Measurements from ENCODE around the gene AADACL4. TPM values are rescaled to one million over a fixed set of nuclear protein-coding genes. Genes with fewer than 3 reads are reported as not detected.

The AADACL4 gene
- total and polyA plus RNA-seq, 9 of the 15 experiments (the other 6 are each of a cell fraction or from before 2014, with no cell fraction given), result not detected

DNA sequence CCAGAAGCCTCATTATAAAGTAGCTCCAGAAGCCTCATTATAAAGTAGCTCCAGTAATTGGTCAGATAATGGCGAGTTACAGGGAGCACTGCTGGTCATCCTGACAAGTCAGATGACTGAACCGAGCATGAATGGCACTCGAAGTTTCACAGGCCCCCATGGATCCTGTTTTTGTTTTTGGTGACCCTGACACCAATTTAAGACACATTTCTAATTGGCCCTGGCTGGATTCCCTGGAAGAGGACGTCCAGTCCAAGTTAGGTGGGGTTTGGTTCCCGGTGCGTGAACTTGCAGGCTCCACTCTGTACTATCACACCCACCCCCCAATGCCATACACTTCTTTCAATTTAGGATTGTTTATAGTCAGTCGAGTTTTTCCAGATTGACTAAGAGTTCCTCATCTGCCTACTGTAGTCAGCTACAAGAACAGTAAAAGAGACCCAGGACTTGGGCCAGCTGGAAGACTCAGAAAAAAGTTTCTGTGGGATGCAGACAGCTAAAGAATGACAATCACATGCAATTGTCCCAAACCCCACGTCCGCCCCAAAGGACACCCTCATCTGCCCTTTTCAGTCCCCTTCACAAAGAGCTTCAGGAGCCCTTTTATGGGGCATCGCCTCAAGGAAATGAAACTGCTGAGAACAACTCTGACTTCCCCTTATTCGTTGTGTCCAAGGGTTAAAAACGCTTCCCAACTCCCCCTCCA is 28.6 kb upstream of the AADACL4 start:
- ATAC-seq (no peak), DNase-seq (ENCODE audit: extremely low read depth in 1 of 4, low spot score in 3 of 4) (no peak), FAIRE-seq (peak; percentile 55)
- ChIA-PET POLR2A (interaction anchor here (0.6 to 4.1 kb wide), 11 partner anchors 9 to 706 kb away, joined by 3 to 24 read pairs (median 3); no protein-coding TSS in a partner anchor), CTCF (ENCODE audit: low intra/inter-chr PET ratio) (no interaction called here)
- peak overlapping the region; percentile 94 to 97 for H3K9ac ChIP-seq (ENCODE audit: insufficient read depth in 1 of 2, low read depth in 2 of 2, low read length in 2 of 2)
- in situ Hi-C loops (cut with MboI) (loop anchor here (5.0 to 25.0 kb wide), 2 partner anchors 208 to 303 kb away; no protein-coding TSS in a partner anchor), intact Hi-C loops (cut with micrococcal nuclease) (loop anchor here (5.0 kb wide), 2 partner anchors 88 to 138 kb away; no protein-coding TSS in a partner anchor)
- no peaks in the 10 kb centered on the region for H3K9me1 ChIP-seq (ENCODE audit: control insufficient read depth, insufficient read depth, low read length)
- H3K27ac ChIP-seq (ENCODE audit: extremely low read depth, low read depth, low read length), result peak overlapping the region; percentile 94
- H3K4me3 ChIP-seq, result peak overlapping the region; percentile 71
- H4K20me1 ChIP-seq (replicated peaks; ENCODE audit: control insufficient read depth, insufficient read depth, low read length), result 0 out of 2 replicates have a peak, but pooled peaks cover 5% of the 10 kb centered on the region
- peak overlapping the region; percentile 97 for H3K4me2 ChIP-seq (ENCODE audit: insufficient read depth, low read length)
- peaks cover 23 to 37% of the 10 kb centered on the region in 2 experiments for H3K4me1 ChIP-seq (replicated peaks in 1 of 2; ENCODE audit: control insufficient read depth in 2 of 2, insufficient read depth in 2 of 2, low read length in 2 of 2)
- H3K27me3 ChIP-seq (ENCODE audit: control insufficient read depth in 2 of 2, insufficient read depth in 2 of 2, low read length in 2 of 2), result no peaks in the 10 kb centered on the region
- WGBS (ENCODE audit: insufficient coverage, low coverage, missing lambda C conversion rate), result 12% methylated on average over 12 of the region's 12 CpGs
- H3K36me3 ChIP-seq (ENCODE audit: control insufficient read depth, insufficient read depth, low read length), result peaks cover 49% of the 10 kb centered on the region
- H2AFZ ChIP-seq (ENCODE audit: low read depth, low read length), result peak overlapping the region; percentile 36; the same call in 1 of the 2 replicates
- peaks cover 98% of the 10 kb centered on the region for H3K79me2 ChIP-seq (ENCODE audit: control insufficient read depth, insufficient read depth, low read length)
- BruUV-seq (replicated peaks), result no TSS peak
- H3K9me3 ChIP-seq (replicated peaks; ENCODE audit: control insufficient read depth, insufficient read depth, low read depth, low read length), result 0 out of 2 replicates have a peak, but pooled peaks cover 2% of the 10 kb centered on the region
- no peak for TF ChIP-seq TBP (optimal IDR thresholded peaks at IDR 0.05; ENCODE audit: low read depth, low read length)
- 0 out of 2 replicates have a peak, but pooled peaks have one; percentile 16 for TF ChIP-seq ZNF592 (IDR thresholded peaks at IDR 0.05)
- no peak for TF ChIP-seq ZC3H4 (CRISPR knock-in tag; IDR thresholded peaks at IDR 0.05; ENCODE audit: borderline replicate concordance)
- TF ChIP-seq, protein P1, sequence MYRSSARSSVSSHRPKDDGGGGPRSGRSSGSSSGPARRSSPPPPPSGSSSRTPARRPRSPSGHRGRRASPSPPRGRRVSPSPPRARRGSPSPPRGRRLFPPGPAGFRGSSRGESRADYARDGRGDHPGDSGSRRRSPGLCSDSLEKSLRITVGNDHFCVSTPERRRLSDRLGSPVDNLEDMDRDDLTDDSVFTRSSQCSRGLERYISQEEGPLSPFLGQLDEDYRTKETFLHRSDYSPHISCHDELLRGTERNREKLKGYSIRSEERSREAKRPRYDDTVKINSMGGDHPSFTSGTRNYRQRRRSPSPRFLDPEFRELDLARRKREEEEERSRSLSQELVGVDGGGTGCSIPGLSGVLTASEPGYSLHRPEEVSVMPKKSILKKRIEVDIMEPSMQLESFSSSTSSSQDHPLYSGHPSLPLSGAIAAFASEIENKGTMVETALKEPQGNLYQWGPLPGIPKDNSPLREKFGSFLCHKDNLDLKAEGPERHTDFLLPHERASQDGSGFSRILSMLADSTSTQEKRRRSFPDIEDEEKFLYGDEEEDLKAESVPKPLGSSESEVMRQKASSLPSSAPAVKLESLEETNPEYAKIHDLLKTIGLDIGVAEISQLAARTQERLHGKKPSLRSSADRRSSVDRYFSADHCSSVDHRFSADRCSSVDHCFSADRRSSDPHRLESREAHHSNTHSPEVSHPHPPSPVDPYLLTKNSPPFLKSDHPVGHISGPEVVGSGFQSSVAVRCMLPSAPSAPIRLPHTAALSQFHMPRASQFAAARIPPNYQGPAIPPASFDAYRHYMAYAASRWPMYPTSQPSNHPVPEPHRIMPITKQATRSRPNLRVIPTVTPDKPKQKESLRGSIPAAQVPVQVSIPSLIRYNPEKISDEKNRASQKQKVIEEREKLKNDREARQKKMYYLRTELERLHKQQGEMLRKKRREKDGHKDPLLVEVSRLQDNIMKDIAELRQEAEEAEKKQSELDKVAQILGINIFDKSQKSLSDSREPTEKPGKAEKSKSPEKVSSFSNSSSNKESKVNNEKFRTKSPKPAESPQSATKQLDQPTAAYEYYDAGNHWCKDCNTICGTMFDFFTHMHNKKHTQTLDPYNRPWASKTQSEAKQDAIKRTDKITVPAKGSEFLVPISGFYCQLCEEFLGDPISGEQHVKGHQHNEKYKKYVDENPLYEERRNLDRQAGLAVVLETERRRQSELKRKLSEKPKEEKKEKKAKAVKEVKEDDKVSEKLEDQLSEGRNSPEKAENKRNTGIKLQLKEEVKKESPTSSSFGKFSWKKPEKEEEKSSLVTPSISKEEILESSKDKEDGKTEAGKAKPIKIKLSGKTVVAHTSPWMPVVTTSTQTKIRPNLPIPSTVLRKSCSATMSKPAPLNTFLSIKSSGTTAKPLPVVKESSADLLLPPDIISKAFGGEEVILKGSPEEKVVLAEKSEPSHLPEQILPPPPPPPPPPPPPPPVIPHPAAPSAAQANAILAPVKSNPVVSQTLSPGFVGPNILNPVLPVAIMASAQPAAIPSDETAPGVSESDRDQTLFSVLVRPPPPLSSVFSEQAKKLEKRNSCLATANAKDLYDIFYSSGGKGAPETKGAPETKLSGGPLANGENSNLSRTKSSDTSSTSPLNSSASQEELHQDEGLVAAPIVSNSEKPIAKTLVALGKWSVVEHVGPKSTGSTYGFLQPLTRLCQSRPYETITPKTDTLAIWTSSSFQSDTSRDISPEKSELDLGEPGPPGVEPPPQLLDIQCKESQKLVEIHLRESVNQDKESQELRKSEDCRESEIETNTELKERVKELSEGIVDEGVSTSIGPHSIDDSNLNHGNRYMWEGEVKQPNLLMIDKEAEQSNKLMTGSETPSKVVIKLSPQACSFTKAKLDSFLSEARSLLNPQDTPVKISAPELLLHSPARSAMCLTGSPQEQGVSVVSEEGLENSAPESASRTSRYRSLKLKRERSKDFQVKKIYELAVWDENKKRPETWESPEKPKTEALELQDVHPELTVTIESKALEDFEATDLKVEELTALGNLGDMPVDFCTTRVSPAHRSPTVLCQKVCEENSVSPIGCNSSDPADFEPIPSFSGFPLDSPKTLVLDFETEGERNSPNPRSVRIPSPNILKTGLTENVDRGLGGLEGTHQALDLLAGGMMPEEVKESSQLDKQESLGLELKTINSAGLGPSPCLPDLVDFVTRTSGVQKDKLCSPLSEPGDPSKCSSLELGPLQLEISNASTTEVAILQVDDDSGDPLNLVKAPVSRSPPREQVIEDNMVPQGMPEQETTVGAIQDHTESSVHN (IDR thresholded peaks at IDR 0.05; ENCODE audit: borderline replicate concordance in 1 of 2, low read depth in 1 of 2), result no peak
- TF ChIP-seq NR2C2 (CRISPR knock-in tag; IDR thresholded peaks at IDR 0.05), result no peak
- TF ChIP-seq NR2C2 (tag; IDR thresholded peaks at IDR 0.05), result 0 out of 2 replicates have a peak, but pooled peaks have one; percentile 32

All from K562 (cell line).